Choroid plexus epithelial cell (primary cell): Measurements from ENCODE around the gene ZNF519.

ENCODE experiments used
- DNase-seq: peaks from one replicate; pipeline ENCODE4 v3.0.0-alpha.2; 2010; ENCODE audit warnings: low read depth
- H3K4me3 ChIP-seq: 2 replicates; pipeline ENCODE4 v1.5.1; 2011; ENCODE audit warnings: low read depth, mild to moderate bottlenecking, control low read depth, low read length, moderate library complexity
- TF ChIP-seq, protein P1 (sequence below): conservative IDR thresholded peaks from 2 replicates; pipeline ENCODE4 v1.5.1; 2011; ENCODE audit warnings: low read depth, mild to moderate bottlenecking, control low read depth, inconsistent platforms, low read length, moderate library complexity

The ZNF519 gene

DNA sequence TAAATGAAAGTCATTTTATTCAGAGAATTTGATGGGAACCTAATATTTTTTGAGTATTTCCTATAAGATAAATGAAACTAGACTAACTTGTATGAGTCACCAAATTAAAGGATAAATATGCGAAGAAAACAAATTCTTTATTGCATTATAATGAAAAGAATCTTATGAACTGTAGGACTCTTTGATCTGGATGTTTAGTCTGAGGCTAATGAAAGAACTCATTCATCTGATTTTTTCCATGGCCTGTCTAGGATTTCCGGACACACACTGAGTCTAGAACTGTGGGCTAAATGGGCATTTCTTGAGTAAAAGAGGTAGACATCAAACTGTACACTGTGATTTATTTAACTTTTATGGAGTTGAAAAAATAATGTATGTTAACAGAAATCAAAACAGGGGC is 43.0 kb downstream of the ZNF519 start:
- TF ChIP-seq, protein P1, sequence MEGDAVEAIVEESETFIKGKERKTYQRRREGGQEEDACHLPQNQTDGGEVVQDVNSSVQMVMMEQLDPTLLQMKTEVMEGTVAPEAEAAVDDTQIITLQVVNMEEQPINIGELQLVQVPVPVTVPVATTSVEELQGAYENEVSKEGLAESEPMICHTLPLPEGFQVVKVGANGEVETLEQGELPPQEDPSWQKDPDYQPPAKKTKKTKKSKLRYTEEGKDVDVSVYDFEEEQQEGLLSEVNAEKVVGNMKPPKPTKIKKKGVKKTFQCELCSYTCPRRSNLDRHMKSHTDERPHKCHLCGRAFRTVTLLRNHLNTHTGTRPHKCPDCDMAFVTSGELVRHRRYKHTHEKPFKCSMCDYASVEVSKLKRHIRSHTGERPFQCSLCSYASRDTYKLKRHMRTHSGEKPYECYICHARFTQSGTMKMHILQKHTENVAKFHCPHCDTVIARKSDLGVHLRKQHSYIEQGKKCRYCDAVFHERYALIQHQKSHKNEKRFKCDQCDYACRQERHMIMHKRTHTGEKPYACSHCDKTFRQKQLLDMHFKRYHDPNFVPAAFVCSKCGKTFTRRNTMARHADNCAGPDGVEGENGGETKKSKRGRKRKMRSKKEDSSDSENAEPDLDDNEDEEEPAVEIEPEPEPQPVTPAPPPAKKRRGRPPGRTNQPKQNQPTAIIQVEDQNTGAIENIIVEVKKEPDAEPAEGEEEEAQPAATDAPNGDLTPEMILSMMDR: no peak
- H3K4me3 ChIP-seq: no peak overlapping the region
- no peak for DNase-seq

DNA sequence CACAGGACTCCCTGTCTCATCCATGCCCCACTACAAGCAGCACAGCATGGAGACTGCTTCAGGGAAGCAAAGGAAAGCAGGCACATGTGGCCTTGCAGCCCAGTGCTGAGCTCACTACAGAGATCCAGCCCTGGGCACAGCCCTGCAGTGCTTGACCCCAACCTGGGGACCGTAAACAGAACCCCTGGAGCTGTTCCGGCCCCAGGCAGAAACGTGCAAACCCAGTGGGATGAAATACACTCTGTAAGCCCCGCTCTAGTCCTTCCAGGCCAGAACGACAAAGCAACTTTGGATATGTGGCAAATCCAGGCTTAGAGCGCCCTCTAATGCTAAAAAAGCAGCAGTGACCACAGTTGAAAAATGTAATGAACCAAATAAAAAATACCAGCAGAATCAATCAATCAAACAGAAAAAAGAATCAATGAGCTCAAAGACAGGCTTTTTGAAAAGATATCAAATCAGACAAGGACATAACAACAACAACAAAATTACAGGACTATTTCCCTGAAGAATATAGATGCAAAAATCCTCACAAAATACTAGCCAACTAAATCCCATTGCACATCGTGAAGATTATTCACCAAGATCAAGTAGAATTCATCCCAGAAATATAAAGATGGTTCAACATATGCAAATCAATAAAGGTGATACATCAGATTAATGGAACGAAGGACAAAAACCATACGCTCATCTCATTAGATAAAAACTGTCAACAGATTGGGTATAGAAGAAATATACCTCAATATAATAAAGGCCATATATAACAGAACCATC is 45.6 kb downstream of the ZNF519 start:
- peak overlapping the region; percentile 15 for H3K4me3 ChIP-seq
- TF ChIP-seq, protein P1: peak; percentile 85
- DNase-seq: peak; percentile 68

DNA sequence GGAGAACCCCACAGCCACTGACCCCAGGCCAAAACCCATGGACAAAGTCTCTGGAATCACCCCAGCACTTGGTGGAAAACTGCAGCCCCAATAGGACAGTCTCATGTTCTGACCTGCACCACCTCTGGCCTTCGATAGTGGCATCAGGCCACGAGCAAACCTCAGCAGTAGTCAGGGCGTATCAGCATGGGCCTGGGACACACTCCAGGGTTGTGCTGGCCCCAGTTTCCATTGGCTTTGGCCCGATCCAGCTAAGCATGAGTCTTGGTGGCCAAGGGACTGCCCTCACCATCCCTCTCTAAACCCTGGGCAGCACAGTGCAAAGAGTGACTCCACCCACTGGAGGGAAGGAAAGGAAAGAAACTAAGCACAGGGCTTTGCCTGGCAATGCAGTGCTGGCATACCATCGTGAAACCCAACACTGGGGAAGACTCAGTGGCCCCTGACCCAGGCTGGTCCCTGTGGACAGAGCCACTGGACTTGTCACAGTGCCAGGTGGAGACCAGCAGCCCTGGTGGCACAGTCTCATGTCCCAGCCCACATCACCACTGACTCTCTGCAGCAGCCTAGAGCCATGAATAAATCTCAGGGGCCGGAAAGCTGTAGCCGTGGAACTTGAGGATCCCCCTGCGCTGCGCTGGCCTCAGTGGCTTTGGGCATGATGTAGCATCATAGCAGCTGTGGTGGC is 46.3 kb downstream of the ZNF519 start:
- no peak overlapping the region for H3K4me3 ChIP-seq
- DNase-seq: no peak
- TF ChIP-seq, protein P1: no peak

DNA sequence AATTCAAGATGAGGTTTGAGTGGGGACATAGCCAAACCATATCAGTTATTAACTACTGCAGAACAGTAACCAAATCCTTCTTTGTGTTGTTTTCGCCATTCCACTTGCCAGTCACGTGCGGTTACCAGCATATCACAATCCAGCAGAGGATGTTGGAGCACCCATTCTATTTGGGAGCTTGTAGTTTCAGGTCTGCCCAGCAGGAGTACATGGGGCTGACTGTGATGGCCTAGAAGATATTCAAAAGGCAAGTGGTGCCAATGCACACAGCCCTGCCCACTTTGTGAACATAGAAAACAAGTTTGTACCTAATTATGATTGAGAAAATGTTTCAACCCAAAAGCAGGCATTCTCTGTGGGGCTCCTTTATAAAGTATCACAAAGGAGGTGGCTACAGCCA is 57.0 kb downstream of the ZNF519 start:
- TF ChIP-seq, protein P1: no peak
- no peak overlapping the region for H3K4me3 ChIP-seq
- DNase-seq: no peak

DNA sequence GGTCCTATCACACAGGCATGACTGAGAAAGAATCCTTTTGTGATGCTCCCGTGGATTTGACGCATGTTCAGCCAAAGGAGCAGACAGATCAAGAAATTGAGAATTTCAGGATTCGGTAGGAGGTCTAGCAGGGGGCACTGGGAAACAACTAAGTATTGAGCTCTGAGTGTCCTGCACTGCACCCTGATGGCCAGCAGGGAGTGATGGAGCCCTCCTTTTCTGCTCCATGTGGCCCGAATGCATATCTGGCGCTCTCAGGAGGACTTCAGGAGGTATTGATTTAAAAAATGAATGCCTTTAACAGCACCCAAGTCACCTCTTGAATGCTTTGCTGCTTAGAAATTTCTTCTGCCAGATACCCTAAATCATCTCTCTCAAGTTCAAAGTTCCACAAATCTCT is 58.0 kb downstream of the ZNF519 start:
- H3K4me3 ChIP-seq: no peak overlapping the region
- TF ChIP-seq, protein P1: peak; percentile 31
- DNase-seq: no peak

DNA sequence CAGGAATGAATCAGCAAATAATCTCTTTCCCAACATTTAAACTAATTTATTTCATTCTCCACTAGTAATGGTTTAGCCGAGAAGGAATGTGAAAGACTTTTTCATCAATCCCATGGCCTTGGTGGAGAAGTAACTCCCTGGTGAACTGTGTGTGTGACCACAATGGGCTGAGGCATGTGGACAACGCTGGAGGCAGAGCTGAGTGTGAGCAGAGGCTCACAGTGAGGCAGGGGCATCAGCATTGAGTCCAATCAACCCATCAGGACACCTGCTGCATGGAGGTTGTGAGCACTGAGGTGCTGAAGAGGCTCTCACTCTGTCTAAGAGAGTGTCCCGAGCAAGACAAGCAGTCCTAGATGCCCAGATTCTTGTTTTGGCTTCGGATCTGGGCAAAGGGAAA is 78.6 kb downstream of the ZNF519 start:
- H3K4me3 ChIP-seq: no peak overlapping the region
- TF ChIP-seq, protein P1: no peak

More for the DNA sequence above, 78.6 kb downstream of the ZNF519 start:
- no peak for DNase-seq
